ENCODE results near the gene KNCN.

KNCN gene

GRCh38 chr1:46554236-46554596 lies 2.8 kb upstream of the KNCN start:
- TF ChIP-seq CTCF (conservative IDR thresholded peaks at IDR 0.05; ENCODE audit: control insufficient read depth, insufficient read depth, low read depth, low read length), result no peak
- DNase-seq (ENCODE audit: low read depth), result no peak

GRCh38 chr1:46553506-46553905 lies 2.1 kb upstream of the KNCN start:
- no peak for TF ChIP-seq CTCF (conservative IDR thresholded peaks at IDR 0.05; ENCODE audit: control insufficient read depth, insufficient read depth, low read depth, low read length)
- DNase-seq (ENCODE audit: low read depth), result no peak
- H3K4me3 ChIP-seq (ENCODE audit: control insufficient read depth, low read depth, low read length), result no peak overlapping the region

More at GRCh38 chr1:46554236-46554596, 2.8 kb upstream of the KNCN start:
- H3K4me3 ChIP-seq (ENCODE audit: control insufficient read depth, low read depth, low read length), result no peak overlapping the region

GRCh38 chr1:46552357-46553237 lies 1.1 kb upstream of the KNCN start:
- no peak overlapping the region for H3K4me3 ChIP-seq (ENCODE audit: control insufficient read depth, low read depth, low read length)
- no peak for TF ChIP-seq CTCF (conservative IDR thresholded peaks at IDR 0.05; ENCODE audit: control insufficient read depth, insufficient read depth, low read depth, low read length)
- DNase-seq (ENCODE audit: low read depth), result no peak

GRCh38 chr1:46550751-46551231 lies 656 bp downstream of the KNCN start:
- H3K4me3 ChIP-seq (ENCODE audit: control insufficient read depth, low read depth, low read length), result no peak overlapping the region
- DNase-seq (ENCODE audit: low read depth), result no peak
- TF ChIP-seq CTCF (conservative IDR thresholded peaks at IDR 0.05; ENCODE audit: control insufficient read depth, insufficient read depth, low read depth, low read length), result no peak

GRCh38 chr1:46549697-46550681 lies 1.5 kb downstream of the KNCN start:
- peak; percentile 31 for DNase-seq (ENCODE audit: low read depth)
- no peak for TF ChIP-seq CTCF (conservative IDR thresholded peaks at IDR 0.05; ENCODE audit: control insufficient read depth, insufficient read depth, low read depth, low read length)
- no peak overlapping the region for H3K4me3 ChIP-seq (ENCODE audit: control insufficient read depth, low read depth, low read length)

GRCh38 chr1:46547481-46548383 lies 3.7 kb downstream of the KNCN start:
- TF ChIP-seq CTCF (conservative IDR thresholded peaks at IDR 0.05; ENCODE audit: control insufficient read depth, insufficient read depth, low read depth, low read length), result peak; percentile 41
- H3K4me3 ChIP-seq (ENCODE audit: control insufficient read depth, low read depth, low read length), result no peak overlapping the region
- DNase-seq (ENCODE audit: low read depth), result peak; percentile 67

Data from fibroblast of mammary gland (primary cell).